Testis (tissue), 2 donors: Measurements from ENCODE around the gene CNIH3.

Experiments
- POLR2A ChIP-seq: fragments of 450-650 bp; IDR thresholded peaks from one replicate; pipeline ENCODE4 v1.6.1; 2017; ENCODE audit warnings: antibody characterized with exemption, mild to moderate bottlenecking, moderate library complexity
- TF ChIP-seq, protein P1 (sequence below), 3 experiments: fragments of 450-650 bp in 2 of 3; fragments of 200-600 bp in 1 of 3; sonication (generic) in 1 of 3; IDR thresholded peaks; one replicate each; pipeline ENCODE4 v1.5.1; 2016 to 2019; ENCODE audit warnings: antibody characterized with exemption in 3 of 3, mild to moderate bottlenecking in 2 of 3, moderate library complexity in 1 of 3

DNA sequence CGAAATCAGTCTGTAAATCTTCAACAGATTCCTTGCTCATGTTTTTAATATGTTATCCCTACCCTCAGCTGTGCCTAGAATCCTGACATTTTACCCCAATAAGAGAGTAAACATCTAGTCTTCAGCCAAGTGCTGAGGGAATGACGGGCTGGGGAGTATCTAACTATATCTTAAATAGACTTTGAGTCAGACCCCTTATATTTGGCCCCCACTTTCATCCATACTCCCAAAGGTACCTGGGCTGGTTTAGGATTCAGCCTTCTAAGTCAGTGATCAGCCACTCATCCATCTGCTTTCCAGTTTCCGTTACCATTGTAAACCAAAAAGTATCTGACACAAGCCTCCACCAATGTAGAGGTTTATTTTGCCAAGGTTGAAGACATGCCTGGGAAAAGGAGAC, 36.1 kb upstream of the CNIH3 start:
- TF ChIP-seq POLR2A: no peak
- TF ChIP-seq, protein P1, sequence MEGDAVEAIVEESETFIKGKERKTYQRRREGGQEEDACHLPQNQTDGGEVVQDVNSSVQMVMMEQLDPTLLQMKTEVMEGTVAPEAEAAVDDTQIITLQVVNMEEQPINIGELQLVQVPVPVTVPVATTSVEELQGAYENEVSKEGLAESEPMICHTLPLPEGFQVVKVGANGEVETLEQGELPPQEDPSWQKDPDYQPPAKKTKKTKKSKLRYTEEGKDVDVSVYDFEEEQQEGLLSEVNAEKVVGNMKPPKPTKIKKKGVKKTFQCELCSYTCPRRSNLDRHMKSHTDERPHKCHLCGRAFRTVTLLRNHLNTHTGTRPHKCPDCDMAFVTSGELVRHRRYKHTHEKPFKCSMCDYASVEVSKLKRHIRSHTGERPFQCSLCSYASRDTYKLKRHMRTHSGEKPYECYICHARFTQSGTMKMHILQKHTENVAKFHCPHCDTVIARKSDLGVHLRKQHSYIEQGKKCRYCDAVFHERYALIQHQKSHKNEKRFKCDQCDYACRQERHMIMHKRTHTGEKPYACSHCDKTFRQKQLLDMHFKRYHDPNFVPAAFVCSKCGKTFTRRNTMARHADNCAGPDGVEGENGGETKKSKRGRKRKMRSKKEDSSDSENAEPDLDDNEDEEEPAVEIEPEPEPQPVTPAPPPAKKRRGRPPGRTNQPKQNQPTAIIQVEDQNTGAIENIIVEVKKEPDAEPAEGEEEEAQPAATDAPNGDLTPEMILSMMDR (IDR thresholded peaks at IDR 0.05): no peak
